8988T (cell line): ENCODE data around the gene FZD10.

ENCODE experiments used
- DNase-seq: peaks from one replicate; pipeline ENCODE4 v3.0.0; 2011

The FZD10 gene

GRCh38 chr12:130155416-130156073, 6.7 kb upstream of the FZD10 start:
- DNase-seq: no peak

- DNase-seq: no peak
Observed at GRCh38 chr12:130156652-130157275, 5.5 kb upstream of the FZD10 start.

- DNase-seq: no peak
Observed at GRCh38 chr12:130157998-130158753, 4.1 kb upstream of the FZD10 start.

- no peak for DNase-seq
Observed at GRCh38 chr12:130158754-130159059, 3.6 kb upstream of the FZD10 start.

GRCh38 chr12:130160306-130160705, 2.0 kb upstream of the FZD10 start:
- DNase-seq: no peak

- no peak for DNase-seq
Observed at GRCh38 chr12:130160711-130161231, 1.5 kb upstream of the FZD10 start.

GRCh38 chr12:130161261-130162243, 712 bp upstream of the FZD10 start:
- no peak for DNase-seq

- DNase-seq: no peak
Observed at GRCh38 chr12:130162745-130163460, 639 bp downstream of the FZD10 start.

- no peak for DNase-seq
Observed at GRCh38 chr12:130163461-130164215, 1.4 kb downstream of the FZD10 start.

- no peak for DNase-seq
Observed at GRCh38 chr12:130164216-130164542, 1.9 kb downstream of the FZD10 start.

- no peak for DNase-seq
Observed at GRCh38 chr12:130164936-130165335, 2.7 kb downstream of the FZD10 start.

- no peak for DNase-seq
Observed at GRCh38 chr12:130166306-130166705, 4.0 kb downstream of the FZD10 start.

- no peak for DNase-seq
Observed at GRCh38 chr12:130167537-130167936, 5.3 kb downstream of the FZD10 start.

- no peak for DNase-seq
Observed at GRCh38 chr12:130169256-130169655, 7.0 kb downstream of the FZD10 start.

GRCh38 chr12:130169924-130170323, 7.7 kb downstream of the FZD10 start:
- no peak for DNase-seq

GRCh38 chr12:130170611-130171010, 8.3 kb downstream of the FZD10 start:
- no peak for DNase-seq

- DNase-seq: no peak
Observed at GRCh38 chr12:130177635-130178242, 15.5 kb downstream of the FZD10 start.

- DNase-seq: no peak
Observed at GRCh38 chr12:130178282-130178681, 16.0 kb downstream of the FZD10 start.

GRCh38 chr12:130179191-130179590, 16.9 kb downstream of the FZD10 start:
- DNase-seq: no peak

- DNase-seq: no peak
Observed at GRCh38 chr12:130179621-130180020, 17.4 kb downstream of the FZD10 start.

GRCh38 chr12:130181211-130181610, 18.9 kb downstream of the FZD10 start:
- DNase-seq: no peak
